Adipose tissue (tissue), 3 donors: ENCODE data around the gene OR2T34. TPM values are rescaled to one million over a fixed set of nuclear protein-coding genes. Genes with fewer than 3 reads are reported as not detected.
"Not testable (repeated sequence)": the region's sequence is repeated elsewhere in the genome, so short reads cannot be mapped to it uniquely, and the experiment has no call there.

ENCODE experiments used
- H3K27ac ChIP-seq: one replicate; pipeline ENCODE4 v1.5.1; 2013; ENCODE audit warnings: low read depth, low read length
- WGBS, 3 donors: extraction: QIAGEN DNeasy Blood & Tissue Kit; methylation state at CpG; one replicate each; pipeline ENCODE4 v1.1.7; 2013; 5-methylcytosine and 5-hydroxymethylcytosine counted together
- polyA plus RNA-seq, 3 donors: library from polyadenylated mRNA; stranded (reverse); fragments of 200-250 nt; gene quantifications; one replicate each; pipeline ENCODE4 v1.2.3, GENCODE V29; 2013
- donor health status: healthy with polysubstance abuse.
- donor health status: Bipolar disorder and iron deficiency.
- donor health status: healthy.

OR2T34 gene
- polyA plus RNA-seq, 3 donors: not detected

DNA sequence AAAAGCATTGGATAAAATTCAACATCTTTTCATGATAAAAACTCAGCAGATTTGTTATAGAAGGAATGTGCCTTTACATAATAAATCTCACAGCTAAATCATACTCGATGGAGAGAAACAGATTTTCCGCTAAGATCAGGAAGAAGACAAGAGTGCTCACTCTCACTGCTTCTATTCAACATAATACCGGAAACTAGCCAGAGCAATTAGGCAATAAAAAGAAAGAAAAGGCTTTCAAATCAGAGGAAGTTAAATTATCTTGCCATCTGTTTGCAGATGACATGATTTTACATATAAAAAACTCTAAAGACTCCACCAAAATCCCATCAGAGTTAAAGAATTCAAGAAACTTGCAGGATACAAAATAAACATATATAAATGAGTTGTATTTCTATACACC is 3.7 kb downstream of the OR2T34 start:
- not testable (repeated sequence) for H3K27ac ChIP-seq
- WGBS, 3 donors: 51 to 77% (median 56%) methylated on average over 3 of the region's 3 CpGs

- not testable (repeated sequence) for H3K27ac ChIP-seq
- 7 to 73% (median 20%) methylated on average over 2 of the region's 2 CpGs for WGBS, 3 donors
Observed at GRCh38 chr1:248569049-248569448, 5.5 kb downstream of the OR2T34 start.

GRCh38 chr1:248565530-248566373 is 8.8 kb downstream of the OR2T34 start:
- 62 to 67% (median 62%) methylated on average over 10 to 11 of the region's 11 CpGs for WGBS, 3 donors
- not testable (repeated sequence) for H3K27ac ChIP-seq

- 64 to 87% (median 84%) methylated on average over 1 to 3 of the region's 3 CpGs for WGBS, 3 donors
- not testable (repeated sequence) for H3K27ac ChIP-seq
Observed at GRCh38 chr1:248562672-248563071, 11.9 kb downstream of the OR2T34 start, which contains the start of gene OR2T29. OR2T29 (minus strand) TSS chr1:248562772; CDS start chr1:248559491, 3,281 bp downstream.

- H3K27ac ChIP-seq: not testable (repeated sequence)
- WGBS, 3 donors: no CpG with 5 or more reads among the region's 6 CpGs
Observed at GRCh38 chr1:248551027-248551426, 23.5 kb downstream of the OR2T34 start.

DNA sequence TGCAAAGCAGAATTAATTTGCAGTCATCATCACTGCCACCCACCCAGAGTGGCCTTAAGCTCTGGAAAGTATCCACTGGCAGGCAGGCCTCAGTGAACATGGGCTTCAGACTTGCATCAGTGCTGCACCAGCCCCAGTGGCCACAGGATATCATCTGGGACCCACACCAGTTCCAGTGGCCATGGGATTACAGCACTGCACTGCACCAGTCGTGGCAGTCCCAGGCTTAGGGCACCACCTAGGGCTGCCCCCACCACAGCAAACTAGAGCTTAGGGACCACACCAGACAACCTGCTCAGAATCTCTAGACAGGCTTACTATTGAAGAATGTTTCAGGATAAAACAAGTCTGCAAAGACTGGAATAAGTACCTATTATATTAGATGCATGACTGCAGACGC is 27.2 kb downstream of the OR2T34 start:
- not testable (repeated sequence) for H3K27ac ChIP-seq
- WGBS, 3 donors: no CpG with 5 or more reads among the region's 2 CpGs

- not testable (repeated sequence) for H3K27ac ChIP-seq
Observed at GRCh38 chr1:248537449-248537848, 37.1 kb downstream of the OR2T34 start.

Other genes with a start within 250 kb of the OR2T34 start
- gene OR14C36, start 226.0 kb downstream of the OR2T34 start, polyA plus RNA-seq: not detected
- not detected for gene OR2T4, start 213.1 kb downstream of the OR2T34 start, polyA plus RNA-seq
- gene OR2T6, start 199.0 kb downstream of the OR2T34 start, polyA plus RNA-seq: not detected
- not detected for gene OR2T1, start 171.7 kb downstream of the OR2T34 start, polyA plus RNA-seq
- gene OR2T2, start 129.1 kb downstream of the OR2T34 start, polyA plus RNA-seq: not detected
- not detected for gene OR2T3, start 101.4 kb downstream of the OR2T34 start, polyA plus RNA-seq
- not detected for gene OR2T5, start 86.2 kb downstream of the OR2T34 start, polyA plus RNA-seq
- gene OR2G6, start 66.7 kb downstream of the OR2T34 start, polyA plus RNA-seq: not detected
- not detected for gene OR2T29, start 12.0 kb downstream of the OR2T34 start, polyA plus RNA-seq
- not detected for gene OR2T10, start 22.9 kb upstream of the OR2T34 start, polyA plus RNA-seq
- not detected for gene OR2T11, start 60.3 kb upstream of the OR2T34 start, polyA plus RNA-seq
- not detected for gene OR2T35, start 70.5 kb upstream of the OR2T34 start, polyA plus RNA-seq
- not detected for gene OR2T27, start 80.8 kb upstream of the OR2T34 start, polyA plus RNA-seq
- not detected for gene OR14I1, start 128.0 kb upstream of the OR2T34 start, polyA plus RNA-seq
- under 1 TPM in 1 of 3 donors, not detected in 2; 0.22 TPM for gene LYPD8, start 181.0 kb upstream of the OR2T34 start, polyA plus RNA-seq